ENCODE measurements around the gene MIA3. TPM values are rescaled to one million over a fixed set of nuclear protein-coding genes. Genes with fewer than 3 reads are reported as not detected.

Gene MIA3
- total and polyA plus RNA-seq, 9 of the 15 experiments (the other 6 are each of a cell fraction or from before 2014, with no cell fraction given), result 21.6 to 89.4 (median 40.8) TPM

GRCh38 chr1:222634180-222635013 is 16.5 kb downstream of the MIA3 start:
- WGBS (ENCODE audit: insufficient coverage, low coverage, missing lambda C conversion rate), result 23% methylated on average over 7 of the region's 7 CpGs
- ChIA-PET POLR2A (interaction anchor here (0.7 to 2.4 kb wide), 9 partner anchors 9 to 169 kb away, joined by 3 to 20 read pairs (median 5); partner anchors contain the start of genes AIDA, BROX and TAF1A), CTCF (ENCODE audit: low intra/inter-chr PET ratio) (interaction anchor here (0.7 to 2.5 kb wide), 3 partner anchors 169 to 456 kb away, joined by 3 to 38 read pairs (median 4); no protein-coding TSS in a partner anchor)
- in situ Hi-C loops (cut with MboI), result loop anchor here (5.0 kb wide), 1 partner anchor 167 kb away; no protein-coding TSS in a partner anchor
- Histone ChIP-seq H3K4me2 (ENCODE audit: insufficient read depth, low read length) (no peak overlapping the region), H2AFZ (ENCODE audit: low read depth, low read length) (peak overlapping the region; percentile 50; the same call in 1 of the 2 replicates), H3K27ac (ENCODE audit: extremely low read depth, low read depth, low read length) (no peak overlapping the region), H3K9me3 (replicated peaks; ENCODE audit: control insufficient read depth, insufficient read depth, low read depth, low read length) (no peaks in the 10 kb centered on the region), H3K36me3 (ENCODE audit: control insufficient read depth, insufficient read depth, low read length) (peaks cover 87% of the 10 kb centered on the region), H3K27me3 (ENCODE audit: control insufficient read depth in 2 of 2, insufficient read depth in 2 of 2, low read length in 2 of 2) (no peaks in the 10 kb centered on the region), H4K20me1 (replicated peaks; ENCODE audit: control insufficient read depth, insufficient read depth, low read length) (no peaks in the 10 kb centered on the region), H3K79me2 (ENCODE audit: control insufficient read depth, insufficient read depth, low read length) (no peaks in the 10 kb centered on the region), H3K4me1 (replicated peaks in 1 of 2; ENCODE audit: control insufficient read depth in 2 of 2, insufficient read depth in 2 of 2, low read length in 2 of 2) (no peaks in the 10 kb centered on the region), H3K4me3 (no peak overlapping the region), H3K9ac (ENCODE audit: insufficient read depth in 1 of 2, low read depth in 2 of 2, low read length in 2 of 2) (no peak overlapping the region), H3K9me1 (ENCODE audit: control insufficient read depth, insufficient read depth, low read length) (no peaks in the 10 kb centered on the region)
- ATAC-seq (peak; percentile 93), FAIRE-seq (peak; percentile 89), DNase-seq (ENCODE audit: extremely low read depth in 1 of 4, low spot score in 3 of 4) (peak; percentile 62 to 91 (median 68))
- intact Hi-C loops (cut with micrococcal nuclease), result loop anchor here (1.0 to 5.0 kb wide), 2 partner anchors 92 to 169 kb away; no protein-coding TSS in a partner anchor
- BruUV-seq (replicated peaks), result no TSS peak
- TF ChIP-seq REST (IDR thresholded peaks at IDR 0.05; ENCODE audit: borderline replicate concordance) (peak; percentile 84; the same call in 1 of the 2 replicates), REST (CRISPR knock-in tag; IDR thresholded peaks at IDR 0.05; ENCODE audit: low read depth) (no peak), CEBPZ (IDR thresholded peaks at IDR 0.05; ENCODE audit: borderline replicate concordance, low read depth, low read length) (no peak), TEAD4 (IDR thresholded peaks at IDR 0.05; ENCODE audit: low read length) (0 out of 2 replicates have a peak, but pooled peaks have one; percentile 30), TEAD4 (CRISPR knock-in tag; IDR thresholded peaks at IDR 0.05; ENCODE audit: borderline replicate concordance) (no peak), ARID2 (IDR thresholded peaks at IDR 0.05) (0 out of 2 replicates have a peak, but pooled peaks have one; percentile 14), SMC3 (conservative IDR thresholded peaks at IDR 0.05; ENCODE audit: insufficient read depth, low read depth, low read length) (peak; percentile 56), HEY1 (CRISPR knock-in tag; IDR thresholded peaks at IDR 0.05; ENCODE audit: borderline replicate concordance) (peak; percentile 43; the same call in 1 of the 2 replicates)
